Vagina (tissue), 2 donors: ENCODE results near the gene MORC2. TPM values are rescaled to one million over a fixed set of nuclear protein-coding genes. Genes with fewer than 3 reads are reported as not detected.

Experiments used
- DNase-seq, 2 donors: peaks; one replicate each; pipeline ENCODE4 v3.0.0-alpha.2; 2017; ENCODE audit errors: extremely low spot score in 2 of 2
- H3K27ac ChIP-seq: fragments of 200-600 bp; sonication (generic); one replicate; pipeline ENCODE4 v1.5.1; 2019
- H3K27me3 ChIP-seq: fragments of 200-600 bp; sonication (generic); one replicate; pipeline ENCODE4 v1.5.1; 2019
- H3K36me3 ChIP-seq, 2 donors: fragments of 200-600 bp; sonication (generic); one replicate each; pipeline ENCODE4 v1.5.1; 2017 to 2019
- H3K4me1 ChIP-seq: fragments of 200-600 bp; sonication (generic); one replicate; pipeline ENCODE4 v1.5.1; 2019
- H3K4me3 ChIP-seq, 2 donors: fragments of 200-600 bp; sonication (generic); 1 replicate in 1 of 2; 2 replicates in 1 of 2; pipeline ENCODE4 v1.5.1; 2016 to 2019
- H3K9me3 ChIP-seq: fragments of 200-600 bp; sonication (generic); one replicate; pipeline ENCODE4 v1.5.1; 2019
- POLR2A ChIP-seq, 2 donors: fragments of 450-650 bp; IDR thresholded peaks; one replicate each; pipeline ENCODE4 v1.6.1; 2017; ENCODE audit warnings: antibody characterized with exemption in 2 of 2, mild to moderate bottlenecking in 2 of 2, moderate library complexity in 2 of 2
- POLR2AphosphoS5 ChIP-seq, 2 donors: sonication (generic); formaldehyde crosslinking; IDR thresholded peaks; one replicate each; pipeline ENCODE4 v1.9.0; 2017; ENCODE audit warnings: antibody characterized with exemption in 2 of 2, mild to moderate bottlenecking in 2 of 2, low read depth in 1 of 2; ENCODE audit not compliant: insufficient read depth in 1 of 2
- intact Hi-C: fragments of 100-400 bp; cut with DNase I; formaldehyde crosslinking; loops from one replicate; pipeline ENCODE4 v1.15.1; 2023
- total RNA-seq: library from RNA; depleted of rRNA; stranded (reverse); fragments of >200 nt; gene quantifications from one replicate; pipeline ENCODE4 v1.2.3, GENCODE V29; 2016
- TF ChIP-seq, protein P1 (sequence below), 3 experiments: fragments of 450-650 bp in 2 of 3; fragments of 200-600 bp in 1 of 3; sonication (generic) in 1 of 3; IDR thresholded peaks; one replicate each; pipeline ENCODE4 v1.5.1; 2017 to 2019; ENCODE audit warnings: antibody characterized with exemption in 3 of 3, mild to moderate bottlenecking in 2 of 3, moderate library complexity in 2 of 3

MORC2 gene
- total RNA-seq, 1 donor from 2014 or later = 18.4 TPM

DNA sequence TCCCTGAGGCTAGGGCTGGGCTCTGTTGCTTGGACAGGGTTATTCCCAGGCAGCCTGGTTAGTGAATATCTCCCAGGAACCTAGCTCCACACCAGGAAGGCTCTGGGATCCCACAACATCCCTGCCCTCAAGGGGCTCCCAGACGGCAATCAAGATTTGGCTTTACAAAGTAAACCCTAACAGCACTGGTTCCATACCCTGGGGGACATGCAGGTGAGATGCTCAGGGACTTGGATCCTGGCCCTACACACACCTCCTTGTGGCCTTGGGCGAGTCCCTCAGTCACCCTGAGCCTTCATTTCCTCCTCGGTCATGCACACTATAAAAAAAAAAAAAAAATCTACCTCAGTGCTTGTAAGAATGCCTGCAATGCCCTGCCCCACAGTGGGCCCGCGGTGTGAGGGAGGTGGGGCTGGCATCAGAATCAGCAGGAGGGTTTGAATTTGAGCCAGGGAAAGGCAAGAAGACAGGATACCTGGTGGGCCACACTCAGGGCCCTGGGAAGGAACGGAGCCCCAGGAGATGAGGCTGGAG is 86.3 kb downstream of the MORC2 start:
- H3K4me1 ChIP-seq = no peaks in the 10 kb centered on the region
- DNase-seq = no peak
- intact Hi-C loops = no loop called here
- H3K4me3 ChIP-seq = no peak overlapping the region
- H3K9me3 ChIP-seq = no peaks in the 10 kb centered on the region
- no peaks in the 10 kb centered on the region for H3K27me3 ChIP-seq
- H3K27ac ChIP-seq = no peak overlapping the region
- TF ChIP-seq POLR2AphosphoS5 (IDR thresholded peaks at IDR 0.05; ENCODE audit: insufficient read depth in 1 of 2, low read depth in 1 of 2) = no peak
- TF ChIP-seq, protein P1, sequence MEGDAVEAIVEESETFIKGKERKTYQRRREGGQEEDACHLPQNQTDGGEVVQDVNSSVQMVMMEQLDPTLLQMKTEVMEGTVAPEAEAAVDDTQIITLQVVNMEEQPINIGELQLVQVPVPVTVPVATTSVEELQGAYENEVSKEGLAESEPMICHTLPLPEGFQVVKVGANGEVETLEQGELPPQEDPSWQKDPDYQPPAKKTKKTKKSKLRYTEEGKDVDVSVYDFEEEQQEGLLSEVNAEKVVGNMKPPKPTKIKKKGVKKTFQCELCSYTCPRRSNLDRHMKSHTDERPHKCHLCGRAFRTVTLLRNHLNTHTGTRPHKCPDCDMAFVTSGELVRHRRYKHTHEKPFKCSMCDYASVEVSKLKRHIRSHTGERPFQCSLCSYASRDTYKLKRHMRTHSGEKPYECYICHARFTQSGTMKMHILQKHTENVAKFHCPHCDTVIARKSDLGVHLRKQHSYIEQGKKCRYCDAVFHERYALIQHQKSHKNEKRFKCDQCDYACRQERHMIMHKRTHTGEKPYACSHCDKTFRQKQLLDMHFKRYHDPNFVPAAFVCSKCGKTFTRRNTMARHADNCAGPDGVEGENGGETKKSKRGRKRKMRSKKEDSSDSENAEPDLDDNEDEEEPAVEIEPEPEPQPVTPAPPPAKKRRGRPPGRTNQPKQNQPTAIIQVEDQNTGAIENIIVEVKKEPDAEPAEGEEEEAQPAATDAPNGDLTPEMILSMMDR (IDR thresholded peaks at IDR 0.05) = no peak
- TF ChIP-seq POLR2A (IDR thresholded peaks at IDR 0.05) = no peak
- no peaks in the 10 kb centered on the region for H3K36me3 ChIP-seq

GRCh38 chr22:30881361-30882183 is 87.0 kb downstream of the MORC2 start:
- Histone ChIP-seq H3K9me3 (no peaks in the 10 kb centered on the region), H3K4me1 (no peaks in the 10 kb centered on the region), H3K27me3 (no peaks in the 10 kb centered on the region), H3K27ac (no peak overlapping the region), H3K36me3 (no peaks in the 10 kb centered on the region), H3K4me3 (no peak overlapping the region)
- TF ChIP-seq, protein P1 (IDR thresholded peaks at IDR 0.05) = no peak
- DNase-seq = no peak
- intact Hi-C loops = no loop called here

DNA sequence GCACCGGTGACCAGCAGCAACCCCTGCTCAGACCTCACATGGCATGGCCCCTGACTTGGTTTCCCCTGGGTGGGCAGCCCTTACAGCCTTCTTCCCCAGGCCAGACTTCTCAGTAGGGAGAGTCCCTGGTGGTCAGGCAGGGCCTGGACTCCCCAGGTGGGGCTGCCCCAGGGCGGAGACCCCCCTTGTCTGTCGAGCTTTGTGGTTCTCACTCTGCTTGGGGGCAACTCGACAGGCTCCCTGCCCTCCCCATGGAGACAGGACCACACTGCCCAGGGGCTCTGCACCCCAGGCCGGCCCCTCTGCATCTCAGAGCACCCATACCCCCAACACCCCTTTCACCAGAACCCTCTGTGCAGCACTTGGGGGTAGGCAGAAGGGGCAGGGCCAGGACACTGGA is 87.7 kb downstream of the MORC2 start:
- no peaks in the 10 kb centered on the region for H3K27me3 ChIP-seq
- DNase-seq = no peak
- no peak overlapping the region for H3K4me3 ChIP-seq
- H3K27ac ChIP-seq = no peak overlapping the region
- TF ChIP-seq, protein P1 (IDR thresholded peaks at IDR 0.05) = no peak
- TF ChIP-seq POLR2A (IDR thresholded peaks at IDR 0.05) = no peak
- no peak for TF ChIP-seq POLR2AphosphoS5 (IDR thresholded peaks at IDR 0.05; ENCODE audit: insufficient read depth in 1 of 2, low read depth in 1 of 2)
- intact Hi-C loops = no loop called here
- H3K36me3 ChIP-seq = no peaks in the 10 kb centered on the region
- H3K9me3 ChIP-seq = no peaks in the 10 kb centered on the region
- no peaks in the 10 kb centered on the region for H3K4me1 ChIP-seq

GRCh38 chr22:30880181-30880601 is 88.4 kb downstream of the MORC2 start:
- Histone ChIP-seq H3K27ac (no peak overlapping the region), H3K4me1 (no peaks in the 10 kb centered on the region), H3K4me3 (no peak overlapping the region), H3K9me3 (no peaks in the 10 kb centered on the region), H3K27me3 (no peaks in the 10 kb centered on the region), H3K36me3 (no peaks in the 10 kb centered on the region)
- no peak for DNase-seq
- intact Hi-C loops = no loop called here
- TF ChIP-seq POLR2AphosphoS5 (IDR thresholded peaks at IDR 0.05; ENCODE audit: insufficient read depth in 1 of 2, low read depth in 1 of 2) = no peak
- TF ChIP-seq POLR2A (IDR thresholded peaks at IDR 0.05) = no peak
- TF ChIP-seq, protein P1 (IDR thresholded peaks at IDR 0.05) = no peak

GRCh38 chr22:30879415-30879797 is 89.2 kb downstream of the MORC2 start:
- no peak overlapping the region for H3K4me3 ChIP-seq
- H3K27me3 ChIP-seq = no peaks in the 10 kb centered on the region
- intact Hi-C loops = no loop called here
- no peaks in the 10 kb centered on the region for H3K9me3 ChIP-seq
- H3K27ac ChIP-seq = no peak overlapping the region
- no peaks in the 10 kb centered on the region for H3K4me1 ChIP-seq
- DNase-seq = no peak
- TF ChIP-seq POLR2A (IDR thresholded peaks at IDR 0.05) (no peak), POLR2AphosphoS5 (IDR thresholded peaks at IDR 0.05; ENCODE audit: insufficient read depth in 1 of 2, low read depth in 1 of 2) (no peak)
- TF ChIP-seq, protein P1 (IDR thresholded peaks at IDR 0.05) = no peak
- H3K36me3 ChIP-seq = no peaks in the 10 kb centered on the region
